HCEC 1CT (cell line): Measurements from ENCODE around the gene MAP1LC3B2.
"Not testable (repeated sequence)": the region's sequence is repeated elsewhere in the genome, so short reads cannot be mapped to it uniquely, and the experiment has no call there.

Experiments used
- DNase-seq: peaks from one replicate; pipeline ENCODE4 v3.0.0-alpha.2; 2017

The MAP1LC3B2 gene

DNA sequence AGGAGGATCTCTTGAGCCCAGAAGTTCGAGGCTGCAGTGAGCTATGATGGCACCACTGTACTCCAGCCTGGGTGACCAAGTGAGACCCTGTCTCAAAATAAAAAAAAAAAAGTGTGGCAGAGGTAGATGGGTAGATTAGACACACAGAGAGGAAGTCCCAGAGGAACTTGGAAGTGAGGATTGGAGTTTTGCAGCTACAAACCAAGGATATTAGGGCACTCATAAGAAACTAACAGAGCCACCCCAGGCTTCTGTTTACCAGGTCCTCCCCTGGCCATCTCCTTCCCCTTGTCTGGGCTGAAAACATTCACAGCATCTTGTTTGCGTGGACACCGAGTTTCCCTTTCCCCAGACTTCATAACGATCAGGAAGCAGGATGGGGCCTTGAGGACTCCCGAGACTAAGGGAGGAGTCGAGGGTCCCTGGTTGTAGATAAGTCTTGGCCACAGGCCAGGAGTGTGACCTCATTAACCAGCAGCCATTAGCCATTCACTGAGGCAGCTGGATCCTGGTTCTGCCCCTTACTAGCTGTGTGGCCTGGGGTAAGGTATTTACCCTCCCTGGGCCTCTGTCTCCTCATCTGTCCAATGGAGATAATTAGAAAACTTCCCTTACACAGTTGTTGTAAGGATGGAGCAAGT, 2.1 kb downstream of the MAP1LC3B2 start:
- no peak for DNase-seq

DNA sequence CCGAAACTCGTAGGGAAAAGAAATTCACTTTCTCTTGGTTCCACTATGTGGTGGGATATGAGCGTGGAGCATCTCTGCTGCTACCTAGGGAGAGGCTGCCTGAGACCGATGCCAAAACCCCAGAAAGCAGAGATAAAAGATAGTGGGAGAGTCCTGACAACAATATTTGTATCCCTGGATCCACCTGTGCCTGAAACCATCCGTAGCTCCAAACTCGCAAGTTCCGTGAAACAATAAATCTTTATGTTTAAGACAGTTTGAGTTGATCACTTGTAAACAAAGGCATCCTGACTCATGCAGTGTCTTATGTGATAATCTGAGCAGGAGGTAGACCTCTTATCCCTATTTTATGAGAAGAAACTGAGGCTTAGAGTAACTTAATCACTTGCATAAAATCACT, 2.9 kb downstream of the MAP1LC3B2 start:
- no peak for DNase-seq

DNA sequence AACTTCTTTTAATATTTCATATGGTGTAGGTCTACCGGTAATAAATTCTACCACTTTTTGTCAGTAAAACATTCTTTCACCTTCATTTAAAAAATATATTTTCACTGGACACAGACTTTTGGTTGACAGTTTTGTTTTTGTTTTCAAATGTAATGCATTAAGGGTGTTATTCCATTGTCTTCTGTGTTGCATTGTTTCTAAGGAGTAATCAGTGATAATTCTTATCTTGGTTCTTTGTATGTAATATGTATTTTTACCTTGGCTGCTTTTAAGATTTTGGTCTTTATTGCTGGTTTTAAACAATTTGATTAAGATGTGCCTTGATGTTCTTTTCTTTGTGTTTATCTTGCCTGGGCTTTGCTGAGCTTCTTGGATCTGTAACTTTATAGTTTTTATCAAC, 4.1 kb downstream of the MAP1LC3B2 start:
- DNase-seq: no peak

DNA sequence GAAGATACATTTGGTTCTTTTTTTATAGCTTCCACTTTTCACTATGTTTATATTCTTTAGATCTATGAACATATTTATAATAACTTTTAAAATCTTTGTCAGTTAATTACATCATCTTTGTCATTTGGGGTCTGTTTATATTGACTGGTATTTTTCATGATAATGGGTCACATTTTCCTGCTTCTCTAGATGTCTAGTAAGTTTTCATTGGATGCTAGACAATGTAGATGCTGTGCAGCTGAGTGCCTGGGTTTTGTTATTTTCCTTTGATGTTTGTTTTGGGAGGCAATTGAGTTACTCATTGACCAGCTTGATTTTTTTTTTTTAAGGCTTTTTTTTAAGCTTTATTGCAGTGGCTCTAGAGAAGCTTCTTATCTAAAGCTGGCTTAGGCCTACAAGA, 4.9 kb downstream of the MAP1LC3B2 start:
- DNase-seq: no peak

DNA sequence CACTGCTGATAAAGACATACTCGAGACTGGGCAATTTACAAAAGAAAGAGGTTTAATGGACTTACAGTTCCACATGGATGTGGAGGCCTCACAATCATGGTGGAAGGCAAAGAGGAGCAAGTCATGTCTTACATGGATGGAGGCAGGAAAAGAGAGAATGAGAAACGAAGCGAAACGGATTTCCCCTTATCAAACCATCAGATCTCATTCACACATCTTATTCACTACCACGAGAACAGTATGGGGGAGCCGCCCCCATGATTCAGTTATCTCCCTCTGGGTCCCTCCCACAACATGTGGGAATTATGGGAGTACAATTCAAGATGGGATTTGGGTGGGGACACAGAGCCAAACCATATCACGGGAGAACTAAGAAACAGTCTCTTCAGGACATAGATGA, 6.0 kb downstream of the MAP1LC3B2 start:
- DNase-seq: not testable (repeated sequence)

DNA sequence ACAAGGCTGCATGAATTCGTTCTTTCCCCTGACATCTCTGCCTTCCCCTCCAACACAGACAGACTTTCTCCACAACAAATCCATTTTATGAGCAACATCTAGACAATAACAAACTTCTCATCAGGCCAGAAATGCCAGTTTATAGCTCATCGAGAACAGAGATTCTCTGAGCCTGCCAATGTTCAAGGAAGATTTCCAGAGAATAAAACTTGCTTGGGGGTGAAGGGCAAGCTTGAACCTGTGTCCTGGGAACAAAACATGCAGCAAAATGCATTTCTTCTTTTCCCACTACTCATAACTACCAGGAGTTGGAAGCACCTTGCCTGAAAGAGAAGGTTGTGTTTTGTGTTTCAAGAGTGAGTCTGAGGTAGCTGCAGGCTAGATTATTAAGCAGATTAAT, 6.8 kb downstream of the MAP1LC3B2 start:
- DNase-seq: no peak

DNA sequence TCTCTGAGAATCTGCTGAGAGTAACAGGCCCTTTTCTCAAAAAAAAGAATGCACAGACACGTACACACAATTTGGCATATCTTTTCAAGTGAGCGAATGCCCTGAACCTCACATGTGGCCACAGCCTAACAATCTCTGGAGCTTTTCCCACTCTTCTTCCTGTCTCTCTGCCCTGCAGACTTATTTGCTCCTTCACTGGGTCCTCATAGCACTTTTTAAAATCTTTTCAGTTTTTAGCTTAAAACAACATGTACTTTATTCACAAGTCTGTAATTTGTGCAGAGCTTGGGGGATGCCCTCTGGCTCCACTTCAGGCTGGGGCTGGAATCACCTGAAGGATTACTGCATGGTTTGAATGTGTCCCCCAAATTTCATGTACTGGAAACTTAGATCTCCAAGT, 9.0 kb downstream of the MAP1LC3B2 start:
- DNase-seq: no peak

DNA sequence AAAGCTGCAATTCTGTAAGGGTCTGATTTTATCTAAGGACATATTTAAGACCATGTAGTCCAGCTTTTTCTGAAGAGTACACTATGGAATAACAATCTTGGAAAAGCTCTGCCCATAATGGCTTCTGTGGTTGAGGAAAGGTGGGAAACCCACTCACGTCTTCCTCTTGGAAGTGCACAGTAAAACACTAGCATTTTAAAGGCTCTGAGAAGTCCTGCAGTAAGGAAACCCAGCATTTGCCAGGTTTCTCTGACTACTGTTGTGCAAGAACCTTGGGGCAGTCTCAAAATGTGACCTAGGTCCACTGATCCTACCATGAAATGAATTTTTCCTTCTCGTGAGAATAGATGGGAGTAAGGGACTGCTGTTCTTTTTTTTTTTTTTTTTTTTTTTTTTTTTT, 11.9 kb downstream of the MAP1LC3B2 start:
- no peak for DNase-seq

DNA sequence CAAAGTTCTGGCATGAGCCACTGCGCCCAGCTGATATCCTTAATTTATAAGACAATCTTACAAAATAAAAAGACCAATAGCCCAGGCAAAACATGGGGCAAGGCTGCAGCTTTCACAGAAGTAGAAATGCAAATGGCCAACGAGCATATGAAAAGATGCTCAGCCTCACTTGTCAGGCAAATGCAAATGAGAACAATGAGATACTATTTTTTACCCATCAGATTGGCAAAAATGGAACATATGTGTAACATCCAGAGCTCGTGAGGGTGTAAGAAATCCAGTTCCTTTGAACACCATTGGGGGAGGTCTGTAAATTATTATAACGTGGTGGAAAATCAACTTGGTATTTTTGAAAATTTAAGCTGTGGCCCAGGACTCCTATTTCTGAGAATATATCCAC, 14.6 kb downstream of the MAP1LC3B2 start:
- DNase-seq: no peak

DNA sequence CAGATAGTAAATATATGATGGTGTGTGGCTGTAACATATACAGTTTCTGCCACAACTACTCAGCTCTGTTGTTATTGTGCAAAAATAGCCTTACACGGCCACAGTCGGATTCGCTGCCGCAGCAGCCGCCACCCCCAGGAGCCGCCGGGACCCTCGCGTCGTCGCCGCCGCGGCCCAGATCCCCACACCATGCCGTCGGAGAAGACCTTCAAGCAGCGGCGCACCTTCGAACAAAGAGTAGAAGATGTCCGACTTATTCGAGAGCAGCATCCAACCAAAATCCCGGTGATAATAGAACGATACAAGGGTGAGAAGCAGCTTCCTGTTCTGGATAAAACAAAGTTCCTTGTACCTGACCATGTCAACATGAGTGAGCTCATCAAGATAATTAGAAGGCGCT, 16.6 kb downstream of the MAP1LC3B2 start:
- DNase-seq: not testable (repeated sequence)

DNA sequence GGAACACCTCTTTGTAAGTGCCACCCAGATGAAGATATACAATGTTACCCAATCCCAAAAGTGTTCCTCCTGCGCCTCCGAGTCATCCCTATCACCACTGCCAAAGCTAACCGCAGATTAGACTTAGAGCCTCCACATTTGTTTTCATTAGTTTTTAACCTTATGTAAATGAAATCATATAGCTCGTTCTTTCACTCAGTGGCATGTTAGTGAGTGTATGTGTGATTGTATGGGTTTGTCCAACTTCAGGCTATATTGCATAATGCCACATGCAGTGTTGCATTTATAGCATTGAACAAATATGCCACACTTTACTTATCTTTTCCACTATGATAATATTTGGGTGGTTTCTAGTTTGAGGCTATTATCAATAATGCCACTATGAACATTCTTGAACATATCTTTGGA, 18.0 kb downstream of the MAP1LC3B2 start:
- DNase-seq: peak; percentile 31

DNA sequence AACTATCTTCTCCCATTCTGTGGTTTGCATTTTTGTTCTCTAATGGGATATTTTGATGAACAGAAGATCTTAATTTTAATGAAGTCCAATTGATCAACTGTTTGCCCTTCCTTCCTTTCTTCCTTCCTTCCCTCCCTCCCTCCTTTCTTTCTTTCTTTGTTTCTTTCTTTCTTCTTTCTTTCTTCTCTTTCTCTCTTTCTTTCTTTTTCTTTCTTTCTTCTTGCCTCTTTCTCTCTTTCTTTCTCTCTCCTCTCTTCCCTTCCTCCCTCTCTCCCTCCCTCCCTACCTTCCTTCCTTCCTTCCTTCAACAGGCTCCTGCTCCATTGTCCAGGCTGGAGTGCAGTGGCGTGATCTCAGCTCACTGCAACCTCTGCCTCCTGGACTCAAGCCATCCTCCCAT, 18.9 kb downstream of the MAP1LC3B2 start:
- no peak for DNase-seq

DNA sequence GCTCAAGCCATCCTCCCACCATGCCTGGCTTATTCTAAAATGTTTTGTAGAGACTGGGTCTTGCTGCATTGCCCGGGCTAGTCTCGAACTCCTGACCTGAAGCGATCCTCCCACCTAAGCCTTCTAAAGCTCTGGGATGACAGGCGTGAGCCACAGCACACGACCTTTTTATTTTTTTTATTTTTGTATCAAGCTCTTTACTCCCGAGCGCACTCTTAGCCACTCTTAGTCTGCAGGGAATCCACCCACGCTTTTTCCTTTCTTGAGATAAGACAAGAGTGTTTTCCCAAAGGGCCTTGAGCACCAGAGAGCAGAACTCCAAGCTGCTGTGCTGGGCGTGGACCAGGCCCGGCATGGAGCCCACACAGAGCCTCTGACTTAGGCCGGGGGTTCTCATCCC, 23.4 kb downstream of the MAP1LC3B2 start:
- DNase-seq: no peak

DNA sequence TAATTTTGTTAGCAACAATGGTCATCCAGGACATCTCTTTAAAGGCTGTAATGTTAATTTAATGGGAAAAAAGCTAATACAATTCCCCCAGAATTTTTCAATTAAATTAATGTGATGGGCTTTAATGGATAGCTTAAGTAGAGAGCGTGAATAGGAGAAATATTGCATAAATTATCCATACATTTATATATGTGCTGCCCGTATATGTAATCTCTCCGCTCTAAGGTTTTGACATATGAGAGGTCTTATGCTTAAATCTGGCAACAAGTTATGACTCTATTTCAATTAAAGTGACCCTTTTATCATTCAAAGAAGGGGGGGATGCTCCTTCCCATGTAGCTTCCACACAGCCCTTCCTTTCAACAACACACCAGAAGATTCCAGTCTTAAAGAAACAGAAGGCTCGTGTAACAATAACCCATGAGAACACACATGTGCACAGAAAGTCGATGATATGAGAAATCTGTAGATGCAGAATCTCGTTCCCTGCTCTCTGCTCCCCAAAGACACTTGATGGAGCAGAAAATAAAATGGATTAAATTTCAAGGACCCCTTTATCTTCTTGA, 24.0 kb downstream of the MAP1LC3B2 start:
- no peak for DNase-seq

DNA sequence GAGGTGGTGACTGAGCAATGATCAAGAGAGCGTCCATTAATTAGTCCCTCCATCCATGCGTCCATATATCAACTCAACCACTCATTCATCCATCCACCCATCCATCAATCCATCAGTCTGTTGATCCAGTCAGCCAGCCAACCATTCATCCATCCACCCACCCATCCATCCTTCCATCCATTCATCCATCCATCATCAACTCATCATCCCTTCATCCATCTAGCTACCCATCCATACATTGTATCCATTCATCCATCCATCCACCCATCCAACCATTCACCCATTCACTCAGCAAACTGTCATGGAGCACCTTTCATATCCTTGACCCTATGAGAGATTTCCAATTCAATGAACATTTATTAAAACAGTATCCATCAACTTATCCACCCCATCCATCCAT, 28.1 kb downstream of the MAP1LC3B2 start:
- DNase-seq: no peak

DNA sequence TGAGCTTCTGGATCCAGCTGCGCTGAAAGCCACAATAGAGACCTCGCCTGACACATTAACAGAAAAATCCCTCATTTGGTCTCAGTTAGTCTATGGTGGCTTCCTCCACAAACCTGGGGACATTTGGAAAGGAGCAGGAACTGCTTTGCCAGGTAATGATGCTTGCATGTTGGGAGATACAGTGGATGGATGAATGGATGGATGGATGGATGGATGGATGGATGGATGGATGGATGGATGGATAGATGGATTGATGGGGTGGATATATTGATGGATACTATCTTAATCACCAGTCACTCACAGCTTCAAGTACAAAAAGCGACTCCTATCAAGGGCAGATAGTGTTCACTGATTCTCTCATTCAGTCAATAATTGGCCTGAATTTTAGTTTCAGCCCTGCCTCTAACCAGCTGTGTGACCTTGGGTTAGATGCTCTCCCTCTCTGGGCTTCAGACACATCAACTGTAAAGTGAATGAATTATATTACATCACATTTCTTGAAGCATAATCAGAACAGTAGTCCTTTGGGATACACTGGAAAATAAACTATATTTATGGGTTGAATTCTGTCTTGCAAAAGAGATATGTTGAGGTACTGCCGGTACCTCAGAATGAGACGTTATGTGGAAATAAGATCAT, 29.3 kb downstream of the MAP1LC3B2 start:
- no peak for DNase-seq

DNA sequence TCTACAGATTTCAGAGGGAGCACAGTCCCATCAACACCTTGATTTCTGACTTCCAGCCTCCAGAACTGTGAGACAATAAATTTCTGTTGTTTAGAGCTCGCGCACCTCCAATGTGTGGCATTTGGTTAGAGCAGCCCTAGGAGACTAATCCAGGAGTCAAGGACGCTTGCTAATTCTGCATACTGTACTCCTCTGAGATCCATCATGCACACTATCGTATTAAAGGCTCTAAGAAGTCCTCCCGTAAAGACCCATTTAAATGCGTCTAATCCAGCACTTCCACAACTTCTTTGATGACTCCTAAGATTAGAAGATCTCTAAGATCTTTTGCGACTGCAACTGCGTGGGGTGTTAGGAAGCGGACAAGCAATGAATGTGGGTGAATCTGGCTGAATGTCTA, 30.4 kb downstream of the MAP1LC3B2 start:
- DNase-seq: no peak

DNA sequence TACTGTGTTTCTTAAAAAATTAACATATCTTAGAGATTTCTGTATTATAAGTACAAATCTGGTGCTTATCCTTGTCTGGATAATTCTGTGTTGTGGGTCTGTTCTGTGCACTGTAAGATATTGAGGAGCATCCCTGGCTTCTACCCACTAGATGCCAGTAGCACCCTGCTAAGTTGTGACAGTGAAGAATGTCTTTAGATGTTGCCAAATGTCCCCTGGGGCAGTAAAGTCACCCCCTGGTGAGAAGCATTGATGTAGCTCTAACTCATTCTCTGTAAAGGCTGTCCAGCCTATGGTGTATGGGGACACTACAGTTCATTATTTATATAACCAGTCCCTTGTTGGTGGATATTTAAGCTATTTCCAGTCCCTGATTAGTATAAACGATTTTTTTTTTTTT, 31.4 kb downstream of the MAP1LC3B2 start:
- DNase-seq: no peak

DNA sequence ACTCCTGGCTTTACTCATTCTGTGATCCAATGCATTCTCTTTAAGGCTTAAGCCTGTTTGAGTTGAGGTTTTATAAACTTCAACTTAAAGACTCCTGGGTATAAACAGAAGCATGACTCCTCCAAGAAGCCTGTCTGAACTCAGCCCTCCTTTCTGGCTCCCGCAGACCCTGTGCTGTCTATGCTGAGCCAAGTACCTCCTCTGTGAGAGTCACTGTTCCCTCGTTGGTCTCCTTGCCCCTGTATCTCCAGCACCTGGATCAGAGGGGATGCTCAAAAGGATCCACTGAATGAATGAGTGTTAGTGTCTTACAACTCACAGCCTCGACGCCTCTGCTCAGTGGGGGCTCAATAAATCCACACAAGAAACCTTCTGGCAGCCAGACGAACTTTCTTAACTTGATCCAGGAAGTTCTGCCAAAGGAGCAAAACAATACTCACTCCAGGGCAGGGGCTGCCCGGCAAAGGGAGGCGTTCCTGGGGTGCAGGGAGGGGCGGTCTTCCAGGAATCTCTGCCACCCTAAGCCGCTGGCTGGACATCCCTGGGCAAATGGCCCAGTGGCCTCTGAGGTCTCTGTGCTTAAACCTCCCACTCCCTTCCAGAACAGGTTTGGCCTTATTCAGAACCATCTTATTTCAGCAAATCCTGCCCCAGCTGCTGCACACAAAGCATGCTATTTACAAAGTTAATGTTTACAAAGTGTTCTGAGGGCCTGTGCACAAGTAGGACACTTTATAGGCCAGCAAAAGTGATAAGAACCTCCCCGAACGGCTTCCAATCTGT, 32.9 kb downstream of the MAP1LC3B2 start:
- DNase-seq: no peak

DNA sequence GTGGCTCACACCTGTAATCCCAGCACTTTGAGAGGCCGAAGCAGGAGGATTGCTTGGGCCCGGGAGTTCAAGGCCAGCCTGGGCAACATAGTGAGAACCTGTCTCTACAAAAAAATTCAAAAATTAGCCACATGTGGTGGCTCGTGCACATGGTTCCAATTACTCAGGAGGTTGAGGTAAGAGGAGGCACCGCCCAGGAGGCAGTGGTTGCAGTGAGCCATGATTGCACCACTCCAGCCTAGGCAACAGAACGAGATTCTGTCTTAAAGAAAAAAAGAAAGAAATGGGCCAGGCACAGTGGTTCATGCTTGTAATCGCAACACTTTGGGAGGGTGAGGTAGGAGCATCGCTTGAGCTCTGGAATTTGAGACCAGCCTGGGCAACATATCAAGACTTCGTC, 33.5 kb downstream of the MAP1LC3B2 start:
- DNase-seq: no peak

DNA sequence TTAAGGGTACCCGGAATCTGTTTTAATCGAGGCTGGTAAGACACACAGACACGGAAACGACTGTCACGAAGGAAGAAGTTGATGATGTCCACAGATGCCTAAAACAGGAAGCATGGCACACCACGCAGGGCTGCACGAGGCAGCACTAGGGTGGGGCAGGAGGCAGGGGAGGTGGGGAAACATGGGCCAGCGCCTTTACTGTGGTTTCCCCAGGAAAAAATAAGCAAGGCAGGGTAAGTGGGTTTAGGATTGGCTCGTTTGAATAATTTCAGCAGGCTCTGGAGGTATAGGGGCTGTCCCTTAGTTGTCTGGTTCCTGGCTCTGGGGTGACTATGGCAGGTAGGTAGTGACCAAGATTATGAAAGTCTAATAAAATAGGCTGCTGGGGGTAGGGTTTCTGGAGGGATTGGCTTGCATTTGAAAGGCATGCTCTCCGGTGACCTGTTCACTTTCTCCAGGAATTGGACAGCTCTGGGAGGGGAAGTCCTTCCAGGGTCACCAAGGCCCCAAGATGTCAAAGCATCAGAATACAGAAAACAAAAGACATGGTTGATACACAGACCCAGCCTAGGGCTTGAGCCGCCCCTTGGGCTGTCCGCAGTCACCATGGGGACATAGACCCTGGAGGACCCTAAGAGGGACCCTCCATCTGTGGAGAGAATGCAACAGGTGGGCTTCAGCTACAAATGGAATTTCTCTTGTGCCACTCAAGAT, 35.3 kb downstream of the MAP1LC3B2 start:
- no peak for DNase-seq

DNA sequence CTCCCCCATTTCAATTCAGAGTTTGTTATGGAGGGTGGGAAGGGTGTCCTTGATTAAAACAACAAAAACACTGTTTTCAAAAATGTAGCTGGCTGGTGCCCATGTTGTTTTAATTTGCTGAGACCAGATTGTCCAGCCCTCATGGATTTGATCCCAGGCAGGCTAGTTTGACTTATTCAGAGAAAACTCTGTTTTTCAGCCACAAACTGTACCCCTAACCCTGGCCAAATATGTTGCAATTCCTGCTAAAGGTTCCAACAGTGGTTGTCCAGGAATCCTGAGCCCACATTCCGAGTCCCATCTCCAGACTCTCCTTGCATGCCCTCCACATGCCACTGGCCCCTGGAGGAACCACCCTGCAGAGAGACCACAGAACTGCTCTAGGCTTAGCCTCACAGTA, 36.0 kb downstream of the MAP1LC3B2 start:
- no peak for DNase-seq

DNA sequence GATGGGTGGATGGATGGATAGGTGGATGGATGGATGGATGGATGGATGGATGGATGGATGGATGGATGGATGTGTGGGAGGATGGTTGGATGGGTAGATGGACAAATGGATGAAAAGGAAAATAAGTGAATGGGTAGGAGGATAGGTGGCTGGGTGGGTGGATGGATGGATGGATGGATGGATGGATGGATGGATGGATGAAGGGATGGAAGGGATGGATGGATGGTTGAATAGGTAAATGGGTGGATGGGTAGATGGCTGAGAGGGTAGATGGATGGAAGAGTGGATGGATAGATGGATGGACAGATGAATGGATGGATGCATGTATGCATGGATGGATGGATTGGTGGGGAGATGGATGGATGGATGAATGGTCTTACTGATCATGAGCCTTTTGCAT, 36.5 kb downstream of the MAP1LC3B2 start:
- DNase-seq: no peak
